Gastrocnemius medialis (tissue), 4 donors: ENCODE results near the gene CEP290.

Source experiments
- POLR2A ChIP-seq, 2 donors: fragments of 450-650 bp; IDR thresholded peaks; one replicate each; pipeline ENCODE4 v1.6.1; 2017; ENCODE audit warnings: antibody characterized with exemption in 2 of 2, mild to moderate bottlenecking in 2 of 2, moderate library complexity in 2 of 2
- TF ChIP-seq, protein P1 (sequence below), 5 experiments: fragments of 450-650 bp in 3 of 5; fragments of 200-600 bp in 2 of 5; sonication (generic) in 2 of 5; IDR thresholded peaks in 4 of 5; conservative IDR thresholded peaks in 1 of 5; 1 replicate in 4 of 5; 2 replicates in 1 of 5; pipeline ENCODE4 v1.5.1; 2016 to 2019; ENCODE audit warnings: antibody characterized with exemption in 5 of 5, mild to moderate bottlenecking in 3 of 5, moderate library complexity in 3 of 5

DNA sequence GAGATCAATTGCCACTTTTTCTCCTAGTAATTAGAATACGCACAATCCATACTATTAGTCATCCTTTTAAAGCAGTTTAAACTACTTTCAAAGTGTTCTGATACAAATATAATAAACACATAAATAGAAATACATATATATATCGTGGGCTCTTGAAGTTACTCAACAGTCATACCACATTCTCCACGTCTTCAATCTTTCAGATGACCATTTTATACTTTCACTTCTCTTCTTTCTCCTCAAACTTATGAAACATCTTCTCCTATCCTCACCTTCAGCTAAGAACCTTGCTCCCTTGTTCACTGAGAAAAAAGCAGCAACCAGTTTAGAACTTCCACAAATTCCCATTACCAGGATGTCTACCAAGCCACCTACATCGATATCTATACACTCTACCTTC lies 19.2 kb downstream of the CEP290 start:
- TF ChIP-seq, protein P1, sequence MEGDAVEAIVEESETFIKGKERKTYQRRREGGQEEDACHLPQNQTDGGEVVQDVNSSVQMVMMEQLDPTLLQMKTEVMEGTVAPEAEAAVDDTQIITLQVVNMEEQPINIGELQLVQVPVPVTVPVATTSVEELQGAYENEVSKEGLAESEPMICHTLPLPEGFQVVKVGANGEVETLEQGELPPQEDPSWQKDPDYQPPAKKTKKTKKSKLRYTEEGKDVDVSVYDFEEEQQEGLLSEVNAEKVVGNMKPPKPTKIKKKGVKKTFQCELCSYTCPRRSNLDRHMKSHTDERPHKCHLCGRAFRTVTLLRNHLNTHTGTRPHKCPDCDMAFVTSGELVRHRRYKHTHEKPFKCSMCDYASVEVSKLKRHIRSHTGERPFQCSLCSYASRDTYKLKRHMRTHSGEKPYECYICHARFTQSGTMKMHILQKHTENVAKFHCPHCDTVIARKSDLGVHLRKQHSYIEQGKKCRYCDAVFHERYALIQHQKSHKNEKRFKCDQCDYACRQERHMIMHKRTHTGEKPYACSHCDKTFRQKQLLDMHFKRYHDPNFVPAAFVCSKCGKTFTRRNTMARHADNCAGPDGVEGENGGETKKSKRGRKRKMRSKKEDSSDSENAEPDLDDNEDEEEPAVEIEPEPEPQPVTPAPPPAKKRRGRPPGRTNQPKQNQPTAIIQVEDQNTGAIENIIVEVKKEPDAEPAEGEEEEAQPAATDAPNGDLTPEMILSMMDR (IDR thresholded peaks at IDR 0.05 in 4 of 5, conservative IDR thresholded peaks at IDR 0.05 in 1 of 5): no peak
- TF ChIP-seq POLR2A (IDR thresholded peaks at IDR 0.05): no peak
